CD14-positive monocyte (primary cell): ENCODE results near the gene FAM187B. TPM values are rescaled to one million over a fixed set of nuclear protein-coding genes. Genes with fewer than 3 reads are reported as not detected.

Experiments
- DNase-seq, 3 donors: peaks; one replicate each; pipeline ENCODE4 v3.0.0-alpha.2; 2011 to 2022
- H2AFZ ChIP-seq: 2 replicates; pipeline ENCODE4 v1.6.0; 2012; ENCODE audit warnings: mild to moderate bottlenecking, low read depth, low read length, inconsistent platforms; ENCODE audit not compliant: insufficient read depth, poor library complexity, severe bottlenecking
- H3K27ac ChIP-seq, 2 donors: 1 replicate in 1 of 2; 2 replicates in 1 of 2; pipeline ENCODE4 v1.5.1; 2012 to 2013; ENCODE audit warnings: low read length in 2 of 2, control low read depth in 1 of 2, inconsistent platforms in 1 of 2, low read depth in 1 of 2, mild to moderate bottlenecking in 1 of 2
- H3K27me3 ChIP-seq, 2 donors: one replicate each; pipeline versions ENCODE4 v1.6.0 to v1.6.1; 2011 to 2013; ENCODE audit warnings: low read length in 2 of 2; ENCODE audit not compliant: control insufficient read depth in 2 of 2, insufficient read depth in 2 of 2
- H3K36me3 ChIP-seq, 2 donors: replicated peaks in 1 of 2; 1 replicate in 1 of 2; 2 replicates in 1 of 2; pipeline versions ENCODE4 v1.5.1 to v1.6.1; 2012 to 2013; ENCODE audit warnings: low read length in 2 of 2, control low read depth in 1 of 2, inconsistent platforms in 1 of 2, mild to moderate bottlenecking in 1 of 2; ENCODE audit not compliant: insufficient read depth in 2 of 2, control insufficient read depth in 1 of 2
- H3K4me1 ChIP-seq, 2 donors: 1 replicate in 1 of 2; 2 replicates in 1 of 2; pipeline versions ENCODE4 v1.5.1 to v1.6.1; 2012 to 2013; ENCODE audit warnings: low read length in 2 of 2, control low read depth in 1 of 2, inconsistent platforms in 1 of 2, mild to moderate bottlenecking in 1 of 2, moderate library complexity in 1 of 2; ENCODE audit not compliant: insufficient read depth in 2 of 2, control insufficient read depth in 1 of 2
- H3K4me2 ChIP-seq: replicated peaks from 2 replicates; pipeline ENCODE3; 2012; ENCODE audit warnings: low read length, moderate library complexity, mild to moderate bottlenecking; ENCODE audit not compliant: poor library complexity, severe bottlenecking; ENCODE audit errors: extremely low read depth
- H3K4me3 ChIP-seq, 3 experiments: fragments of 200-600 bp in 1 of 3; sonication (generic) in 1 of 3; replicated peaks in 1 of 3; 1 replicate in 2 of 3; 2 replicates in 1 of 3; pipeline ENCODE4 v1.5.1; 2011 to 2013; ENCODE audit warnings: low read length in 3 of 3, mild to moderate bottlenecking in 3 of 3, control low read depth in 2 of 3, low read depth in 2 of 3, inconsistent platforms in 1 of 3, moderate library complexity in 1 of 3
- H3K79me2 ChIP-seq: 2 replicates; pipeline ENCODE4 v1.6.0; 2012; ENCODE audit warnings: mild to moderate bottlenecking, control low read depth, inconsistent platforms, low read length, moderate library complexity; ENCODE audit not compliant: insufficient read depth
- H3K9ac ChIP-seq: 2 replicates; pipeline ENCODE4 v1.6.0; 2017; ENCODE audit warnings: low read length, mild to moderate bottlenecking; ENCODE audit not compliant: insufficient read depth, poor library complexity, severe bottlenecking
- H3K9me3 ChIP-seq, 2 donors: replicated peaks in 1 of 2; 1 replicate in 1 of 2; 2 replicates in 1 of 2; pipeline versions ENCODE4 v1.5.1 to v1.6.1; 2012 to 2013; ENCODE audit warnings: low read length in 2 of 2, control low read depth in 1 of 2; ENCODE audit not compliant: control insufficient read depth in 1 of 2, insufficient read depth in 1 of 2
- H4K20me1 ChIP-seq: 2 replicates; pipeline ENCODE4 v1.6.0; 2012; ENCODE audit warnings: mild to moderate bottlenecking, low read length, control low read depth, moderate library complexity; ENCODE audit not compliant: insufficient read depth
- H3K27ac Mint-ChIP-seq, 7 donors: one replicate each; pipeline ENCODE4 v1.8.0; 2020; ENCODE audit warnings: mild to moderate bottlenecking in 7 of 7, mixed read lengths in 7 of 7, moderate library complexity in 6 of 7, inconsistent platforms in 2 of 7
- H3K27me3 Mint-ChIP-seq, 3 donors: one replicate each; pipeline ENCODE4 v1.8.0; 2021 to 2022; ENCODE audit warnings: low read depth in 3 of 3, mild to moderate bottlenecking in 3 of 3, mixed read lengths in 3 of 3, moderate library complexity in 3 of 3, inconsistent platforms in 1 of 3
- H3K36me3 Mint-ChIP-seq, 2 donors: one replicate each; pipeline ENCODE4 v1.8.0; 2020; ENCODE audit warnings: mixed read lengths in 2 of 2, inconsistent platforms in 1 of 2, mild to moderate bottlenecking in 1 of 2
- H3K4me1 Mint-ChIP-seq: one replicate; pipeline ENCODE4 v1.8.0; 2020; ENCODE audit warnings: mild to moderate bottlenecking, mixed read lengths
- H3K4me3 Mint-ChIP-seq, 2 donors: one replicate each; pipeline ENCODE4 v1.8.0; 2020; ENCODE audit warnings: mild to moderate bottlenecking in 2 of 2, mixed read lengths in 2 of 2, moderate library complexity in 1 of 2
- H3K9me3 Mint-ChIP-seq, 7 donors: one replicate each; pipeline ENCODE4 v1.8.0; 2020 to 2022; ENCODE audit warnings: mixed read lengths in 7 of 7, mild to moderate bottlenecking in 6 of 7, moderate library complexity in 6 of 7, inconsistent platforms in 2 of 7
- WGBS: methylation state at CpG from one replicate; pipeline ENCODE4 v1.1.5; 2013; ENCODE audit warnings: missing lambda C conversion rate; ENCODE audit not compliant: insufficient coverage; 5-methylcytosine and 5-hydroxymethylcytosine counted together
- intact Hi-C, 2 donors: fragments of 100-400 bp; cut with micrococcal nuclease; formaldehyde crosslinking; loops; one replicate each; pipeline versions ENCODE4 v1.15.0 to v1.15.1; 2023
- polyA plus RNA-seq, 3 donors: library from polyadenylated mRNA; depleted of rRNA in 1 of 3; unstranded in 2 of 3; stranded (reverse) in 1 of 3; fragments of 300-500 nt in 2 of 3; fragments of >200 nt in 1 of 3; fragmentation: Illumina TruSeq in 2 of 3; gene quantifications; 1 replicate in 2 of 3; 2 replicates in 1 of 3; pipeline ENCODE4 v1.2.3, GENCODE V29; 2012 to 2021
- TF ChIP-seq, protein P1 (sequence below): fragments of 200-600 bp; IDR thresholded peaks from one replicate; pipeline ENCODE4 v1.8.0; 2022; ENCODE audit warnings: antibody characterized with exemption, mild to moderate bottlenecking

Gene FAM187B
- polyA plus RNA-seq, 3 donors: not detected

DNA sequence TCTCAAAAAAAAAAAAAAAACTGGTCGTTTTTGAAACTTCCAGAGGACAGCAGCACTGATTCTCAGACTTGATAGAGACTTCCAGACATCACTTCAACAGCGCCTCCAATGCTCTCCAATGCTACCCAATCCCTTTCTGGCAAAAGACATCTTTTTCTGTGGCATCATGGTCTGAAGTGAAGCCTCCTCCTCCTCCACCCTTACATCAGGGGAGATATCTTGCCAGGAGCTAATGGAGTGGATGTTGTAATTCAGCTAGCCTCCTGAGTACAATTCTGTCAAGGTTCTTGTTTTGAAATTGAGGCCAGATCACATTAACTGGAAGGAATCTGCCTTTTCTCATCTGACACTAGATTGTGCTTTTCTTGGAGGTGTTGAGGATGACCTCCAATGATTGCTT lies 49.8 kb downstream of the FAM187B start:
- WGBS: no CpG with 5 or more reads among the region's 2 CpGs
- TF ChIP-seq, protein P1, sequence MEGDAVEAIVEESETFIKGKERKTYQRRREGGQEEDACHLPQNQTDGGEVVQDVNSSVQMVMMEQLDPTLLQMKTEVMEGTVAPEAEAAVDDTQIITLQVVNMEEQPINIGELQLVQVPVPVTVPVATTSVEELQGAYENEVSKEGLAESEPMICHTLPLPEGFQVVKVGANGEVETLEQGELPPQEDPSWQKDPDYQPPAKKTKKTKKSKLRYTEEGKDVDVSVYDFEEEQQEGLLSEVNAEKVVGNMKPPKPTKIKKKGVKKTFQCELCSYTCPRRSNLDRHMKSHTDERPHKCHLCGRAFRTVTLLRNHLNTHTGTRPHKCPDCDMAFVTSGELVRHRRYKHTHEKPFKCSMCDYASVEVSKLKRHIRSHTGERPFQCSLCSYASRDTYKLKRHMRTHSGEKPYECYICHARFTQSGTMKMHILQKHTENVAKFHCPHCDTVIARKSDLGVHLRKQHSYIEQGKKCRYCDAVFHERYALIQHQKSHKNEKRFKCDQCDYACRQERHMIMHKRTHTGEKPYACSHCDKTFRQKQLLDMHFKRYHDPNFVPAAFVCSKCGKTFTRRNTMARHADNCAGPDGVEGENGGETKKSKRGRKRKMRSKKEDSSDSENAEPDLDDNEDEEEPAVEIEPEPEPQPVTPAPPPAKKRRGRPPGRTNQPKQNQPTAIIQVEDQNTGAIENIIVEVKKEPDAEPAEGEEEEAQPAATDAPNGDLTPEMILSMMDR: no peak
- Mint-ChIP-seq H3K27me3 (peaks cover 0 to 3% (median 2%) of the 10 kb centered on the region in 3 donors), H3K4me1 (peaks cover 38% of the 10 kb centered on the region), H3K27ac (peak overlapping the region in 4 of 7 donors; percentile 22 to 72 (median 48)), H3K36me3 (no peaks in the 10 kb centered on the region), H3K9me3 (peaks cover 0 to 5% (median 2%) of the 10 kb centered on the region in 7 donors), H3K4me3 (no peak overlapping the region)
- no peak overlapping the region for H3K4me3 ChIP-seq
- intact Hi-C loops: loop anchor here in 1 of 2 donors (5.0 kb wide), 1 partner anchor 34 kb away; no protein-coding TSS in a partner anchor
- H3K79me2 ChIP-seq: no peaks in the 10 kb centered on the region
- no peak for DNase-seq
- H2AFZ ChIP-seq: no peak overlapping the region
- peaks cover 16 to 17% of the 10 kb centered on the region in 2 donors for H3K4me1 ChIP-seq
- H4K20me1 ChIP-seq: no peaks in the 10 kb centered on the region
- H3K9ac ChIP-seq: no peak overlapping the region
- no peaks in the 10 kb centered on the region for H3K36me3 ChIP-seq
- H3K4me2 ChIP-seq: no peak overlapping the region
- H3K27me3 ChIP-seq: no peaks in the 10 kb centered on the region
- H3K9me3 ChIP-seq: no peaks in the 10 kb centered on the region
- H3K27ac ChIP-seq: no peak overlapping the region

DNA sequence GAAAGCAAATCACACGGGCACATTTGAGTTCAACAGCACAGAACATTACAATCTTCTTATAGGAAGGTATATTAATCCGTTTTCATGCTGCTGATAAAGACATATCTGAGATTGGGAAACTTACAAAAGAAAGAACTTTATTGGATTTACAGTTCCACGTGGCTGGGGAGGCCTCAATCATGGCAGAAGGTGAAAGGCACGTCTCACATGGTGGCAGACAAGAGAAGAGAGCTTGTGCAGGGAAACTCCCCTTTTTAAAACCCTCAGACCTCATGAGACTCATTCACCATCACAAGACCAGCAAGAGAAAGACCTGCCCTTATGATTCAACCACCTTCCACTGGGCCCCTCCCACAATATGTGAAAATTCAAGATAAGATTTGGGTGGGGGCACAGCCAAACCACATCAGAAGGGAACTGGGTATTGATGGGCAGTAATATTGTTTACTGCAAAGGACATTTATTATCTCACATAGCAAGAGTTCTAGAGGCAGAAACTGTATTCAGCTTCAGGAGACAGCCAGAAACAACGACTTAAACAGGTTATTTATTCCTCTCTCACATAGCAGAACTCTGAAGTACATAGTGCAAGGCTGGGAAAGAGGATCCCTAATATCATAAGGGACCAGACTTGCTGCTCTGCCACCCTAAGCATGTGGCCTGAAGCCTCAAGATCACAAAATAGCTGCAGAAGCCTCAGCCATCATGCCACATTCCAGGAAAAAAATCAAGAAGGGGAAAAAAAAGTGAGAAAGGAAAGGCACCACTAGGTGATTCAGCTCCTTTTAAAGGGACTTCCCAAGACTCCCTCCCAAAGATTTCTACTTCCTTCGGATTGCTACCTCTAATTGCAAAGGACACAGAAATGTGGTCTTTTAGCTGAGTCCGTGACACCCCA lies 50.9 kb downstream of the FAM187B start:
- Histone ChIP-seq H2AFZ (no peak overlapping the region), H3K27ac (no peak overlapping the region), H3K4me2 (no peak overlapping the region), H3K27me3 (no peaks in the 10 kb centered on the region), H3K9ac (no peak overlapping the region), H4K20me1 (no peaks in the 10 kb centered on the region), H3K4me1 (peaks cover 16 to 17% of the 10 kb centered on the region in 2 donors), H3K79me2 (no peaks in the 10 kb centered on the region), H3K4me3 (no peak overlapping the region), H3K9me3 (no peaks in the 10 kb centered on the region), H3K36me3 (no peaks in the 10 kb centered on the region)
- Mint-ChIP-seq H3K27me3 (peaks cover 0 to 2% (median 1%) of the 10 kb centered on the region in 3 donors), H3K27ac (peak overlapping the region in 5 of 7 donors; percentile 4 to 73 (median 52)), H3K4me1 (peaks cover 38% of the 10 kb centered on the region), H3K4me3 (no peak overlapping the region), H3K36me3 (peaks cover 0 to 1% of the 10 kb centered on the region in 2 donors), H3K9me3 (peaks cover 0 to 2% (median 0%) of the 10 kb centered on the region in 7 donors)
- peak in 1 of 3 donors; percentile 59 for DNase-seq
- TF ChIP-seq, protein P1: no peak
- WGBS: no CpG with 5 or more reads among the region's 7 CpGs
- intact Hi-C loops: loop anchor here in 1 of 2 donors (5.0 kb wide), 1 partner anchor 35 kb away; no protein-coding TSS in a partner anchor
